GM19467 (cell line): ENCODE results near the gene IL18BP.

Source experiments
- ATAC-seq: cut with Tn5 transposase; IDR thresholded peaks from one replicate; pipeline ENCODE4 v1.9.1; 2021; ENCODE audit warnings: mild to moderate bottlenecking, moderate library complexity; ENCODE audit not compliant: unreplicated experiment

IL18BP gene

DNA sequence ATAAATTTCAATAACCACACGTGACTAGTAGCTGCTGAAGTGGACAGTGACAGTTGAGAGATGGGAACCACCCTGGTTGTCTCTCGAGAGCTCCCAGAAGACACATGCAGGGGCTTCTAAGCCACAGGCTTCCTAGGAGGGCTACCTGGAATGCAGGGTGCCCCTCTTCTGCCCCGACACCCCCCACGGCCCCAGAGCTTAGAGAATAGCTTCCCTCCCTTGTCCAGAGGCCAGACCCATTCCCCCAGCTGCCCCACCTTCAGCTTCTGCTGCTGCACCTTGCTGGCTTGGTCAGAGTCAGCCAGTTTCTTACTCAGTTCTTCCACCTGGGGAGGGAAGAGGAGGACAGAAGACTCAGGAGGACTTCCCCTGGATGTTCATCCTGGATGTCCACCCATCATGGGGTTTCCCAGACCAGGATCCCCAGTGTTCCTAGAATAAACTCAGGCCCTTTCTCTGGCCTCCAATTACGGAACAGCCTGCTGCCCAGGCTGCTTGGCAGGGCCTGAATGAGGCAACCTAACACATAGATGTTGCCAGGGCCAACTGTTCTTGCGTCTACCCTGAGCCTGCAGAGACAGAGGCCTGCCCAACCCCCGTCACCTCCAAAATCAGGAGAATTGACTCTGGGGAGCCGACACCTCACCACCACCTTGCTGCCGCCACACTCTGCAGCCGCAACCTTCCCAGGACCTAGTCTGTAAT, 12.0 kb downstream of the IL18BP start:
- no peak for ATAC-seq

GRCh38 chr11:72012091-72012630, 13.5 kb downstream of the IL18BP start:
- no peak for ATAC-seq

- no peak for ATAC-seq
Measured at GRCh38 chr11:72012897-72013721, 14.4 kb downstream of the IL18BP start.

- ATAC-seq: no peak
Measured at GRCh38 chr11:72013765-72014711, 15.3 kb downstream of the IL18BP start.

- no peak for ATAC-seq
Measured at GRCh38 chr11:72014761-72015320, 16.1 kb downstream of the IL18BP start.

- no peak for ATAC-seq
Measured at GRCh38 chr11:72015511-72016061, 16.9 kb downstream of the IL18BP start.

- ATAC-seq: no peak
Measured at GRCh38 chr11:72018171-72018570, 19.5 kb downstream of the IL18BP start.

GRCh38 chr11:72023335-72023734, 24.6 kb downstream of the IL18BP start:
- ATAC-seq: no peak

DNA sequence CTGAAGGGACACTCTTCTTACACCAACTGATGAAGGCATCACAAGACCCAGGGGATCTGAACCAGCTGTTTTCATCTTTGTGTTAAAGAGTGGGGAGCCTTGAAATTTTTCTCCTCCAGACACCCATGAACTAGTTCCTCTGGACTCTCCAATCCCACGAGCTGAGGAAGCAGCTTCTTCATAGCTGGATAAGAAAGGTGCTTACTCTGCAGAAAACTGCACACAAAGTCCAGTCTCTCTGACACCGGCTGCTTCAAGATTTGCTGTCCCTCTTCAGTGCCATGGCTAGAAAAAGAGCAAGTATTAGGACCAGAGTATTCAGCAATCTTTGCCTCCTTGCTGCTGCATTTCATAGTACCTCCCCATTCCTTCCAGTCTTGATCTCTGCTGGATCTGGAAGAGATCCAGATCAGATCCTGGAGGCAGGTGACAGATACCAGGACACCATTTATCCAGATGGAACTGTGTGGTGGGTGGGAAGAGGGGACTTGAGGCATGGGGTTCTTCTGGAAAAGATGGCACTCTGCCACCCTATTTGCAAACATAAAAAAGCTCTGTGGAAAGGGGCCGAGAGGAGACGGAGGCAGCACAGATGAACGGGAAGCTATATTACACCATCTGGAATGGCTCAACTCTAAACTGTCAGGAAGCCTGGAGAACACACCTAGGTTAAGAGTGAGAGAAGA, 25.5 kb downstream of the IL18BP start:
- ATAC-seq: no peak

- ATAC-seq: no peak
Measured at GRCh38 chr11:72026090-72026489, 27.4 kb downstream of the IL18BP start.

DNA sequence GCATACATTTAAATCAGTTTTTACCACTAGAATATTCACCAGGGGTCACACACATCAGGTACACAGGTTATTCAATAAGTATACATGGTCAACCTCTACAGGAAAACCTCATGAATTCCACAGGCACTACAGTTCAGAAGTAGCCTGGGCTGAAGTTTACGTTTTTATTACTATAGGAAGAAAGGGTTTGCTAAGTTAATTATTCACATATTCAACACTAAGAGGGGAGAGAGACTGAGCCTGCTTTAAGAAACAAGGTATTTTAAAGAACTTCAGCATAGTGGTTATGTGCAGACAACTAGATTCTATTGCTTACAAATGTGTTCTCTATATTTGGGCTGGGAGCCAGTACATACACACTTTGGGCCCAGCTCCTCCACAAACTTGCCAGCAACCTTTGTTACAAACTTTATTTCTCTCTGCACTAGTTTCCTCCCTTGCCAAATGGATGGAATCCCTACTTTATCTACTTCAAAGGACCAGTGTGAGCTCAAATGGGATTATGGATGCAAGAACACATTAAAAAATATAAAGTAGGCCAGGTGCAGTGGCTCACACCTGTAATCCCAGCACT, 31.9 kb downstream of the IL18BP start:
- ATAC-seq: no peak

- no peak for ATAC-seq
Measured at GRCh38 chr11:72036687-72037086, 38.0 kb downstream of the IL18BP start.

DNA sequence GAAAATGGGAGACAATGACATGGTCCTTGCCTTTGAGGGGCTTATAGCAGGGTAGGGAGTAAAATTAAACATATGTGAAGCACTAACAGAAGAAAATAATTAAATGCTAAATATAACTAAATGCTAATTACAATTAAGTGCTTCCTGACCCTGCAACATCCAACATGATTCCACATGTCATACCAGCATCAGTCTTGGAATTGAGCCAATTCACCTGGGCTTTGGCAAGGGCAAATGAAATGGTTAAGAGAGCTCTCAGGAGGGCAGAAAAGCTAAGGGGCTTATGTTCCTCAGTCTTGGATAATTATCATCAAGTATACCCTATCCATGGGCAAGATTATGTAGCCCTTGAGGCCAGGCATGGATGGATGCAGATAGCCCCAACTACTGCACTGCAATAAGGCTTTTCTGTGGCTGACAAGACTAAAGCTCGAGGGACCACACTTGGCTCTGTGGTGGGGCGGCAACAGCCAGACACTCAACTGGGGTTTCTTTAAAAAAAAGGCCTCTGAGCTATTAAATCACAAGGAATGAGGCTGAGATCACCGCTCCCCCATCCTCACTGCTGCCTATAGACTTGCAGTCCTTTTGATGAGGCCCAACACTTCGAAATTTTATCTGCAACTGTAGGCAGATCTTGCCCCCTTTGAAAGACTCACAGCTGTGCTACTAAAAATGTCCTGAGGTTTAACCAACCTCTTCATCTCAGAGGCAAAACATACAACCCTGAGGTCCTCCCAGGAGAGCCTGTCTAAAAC, 39.0 kb downstream of the IL18BP start:
- no peak for ATAC-seq

- no peak for ATAC-seq
Measured at GRCh38 chr11:72038491-72038890, 39.8 kb downstream of the IL18BP start.

- no peak for ATAC-seq
Measured at GRCh38 chr11:72039031-72039855, 40.5 kb downstream of the IL18BP start.

GRCh38 chr11:72039856-72040401, 41.2 kb downstream of the IL18BP start:
- ATAC-seq: no peak
